NCI-H128 (cell line): Measurements from ENCODE around the gene SIRT4.

Source experiments
- DNase-seq: peaks from one replicate; lab custom pipeline; 2025; ENCODE audit not compliant: unreplicated experiment; lab: John Stamatoyannopoulos, UW

Gene SIRT4

GRCh38 chr12:120278137-120279069 lies 23.7 kb upstream of the SIRT4 start:
- no peak for DNase-seq

- DNase-seq, result no peak
These were observed 18.8 kb upstream of the SIRT4 start for GRCh38 chr12:120283318-120283717.

- no peak for DNase-seq
These were observed 17.7 kb upstream of the SIRT4 start for GRCh38 chr12:120284381-120284780.

DNA sequence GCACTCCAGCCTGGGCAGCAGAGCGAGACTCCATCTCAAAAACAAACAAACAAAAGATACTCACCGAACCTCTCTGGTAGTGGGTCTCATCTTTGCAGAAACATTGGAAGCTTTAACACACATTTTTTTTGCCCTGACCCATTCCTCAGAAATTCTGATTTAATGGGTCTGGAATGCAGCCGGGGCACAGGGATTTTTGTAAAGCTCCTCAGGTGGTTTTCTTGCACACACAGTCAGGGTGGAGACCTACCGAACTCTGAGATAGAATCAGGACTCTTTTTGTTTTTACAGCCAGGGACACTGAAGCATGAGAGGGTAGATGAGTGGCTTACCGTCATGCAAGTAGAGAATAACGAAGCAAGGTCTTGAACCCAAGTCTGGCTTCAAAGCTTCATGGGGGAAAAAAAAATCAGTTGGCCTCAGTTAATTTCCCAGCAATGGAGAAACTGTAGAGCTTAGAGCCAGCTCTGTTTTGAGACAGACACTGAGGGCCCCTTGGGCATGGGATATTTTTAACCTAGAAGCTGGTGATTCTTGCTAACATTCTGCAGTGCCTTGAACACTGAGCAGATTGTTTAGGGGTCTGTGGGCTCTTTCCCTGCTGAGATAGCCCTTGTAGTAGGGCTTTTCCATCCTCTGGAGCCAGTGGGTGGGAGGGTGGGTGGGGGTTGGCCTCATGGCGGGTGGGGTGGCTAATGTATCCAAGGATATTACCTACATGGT lies 15.2 kb upstream of the SIRT4 start:
- no peak for DNase-seq

- no peak for DNase-seq
These were observed 14.6 kb upstream of the SIRT4 start for GRCh38 chr12:120287491-120287890.

- DNase-seq, result no peak
These were observed 11.4 kb upstream of the SIRT4 start for GRCh38 chr12:120290609-120291305.

DNA sequence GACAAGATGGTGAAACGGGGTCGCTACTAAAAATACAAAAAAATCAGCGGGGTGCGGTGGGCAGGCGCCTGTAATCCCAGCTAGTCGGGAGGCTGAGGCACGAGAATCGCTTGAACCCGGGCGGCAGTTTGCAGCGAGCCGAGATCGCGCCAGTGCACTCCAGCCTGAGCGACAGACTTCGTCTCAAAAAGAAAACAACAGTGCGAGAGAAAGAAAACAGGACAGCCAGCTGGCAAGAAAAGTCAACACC lies 9.8 kb upstream of the SIRT4 start:
- DNase-seq, result no peak

DNA sequence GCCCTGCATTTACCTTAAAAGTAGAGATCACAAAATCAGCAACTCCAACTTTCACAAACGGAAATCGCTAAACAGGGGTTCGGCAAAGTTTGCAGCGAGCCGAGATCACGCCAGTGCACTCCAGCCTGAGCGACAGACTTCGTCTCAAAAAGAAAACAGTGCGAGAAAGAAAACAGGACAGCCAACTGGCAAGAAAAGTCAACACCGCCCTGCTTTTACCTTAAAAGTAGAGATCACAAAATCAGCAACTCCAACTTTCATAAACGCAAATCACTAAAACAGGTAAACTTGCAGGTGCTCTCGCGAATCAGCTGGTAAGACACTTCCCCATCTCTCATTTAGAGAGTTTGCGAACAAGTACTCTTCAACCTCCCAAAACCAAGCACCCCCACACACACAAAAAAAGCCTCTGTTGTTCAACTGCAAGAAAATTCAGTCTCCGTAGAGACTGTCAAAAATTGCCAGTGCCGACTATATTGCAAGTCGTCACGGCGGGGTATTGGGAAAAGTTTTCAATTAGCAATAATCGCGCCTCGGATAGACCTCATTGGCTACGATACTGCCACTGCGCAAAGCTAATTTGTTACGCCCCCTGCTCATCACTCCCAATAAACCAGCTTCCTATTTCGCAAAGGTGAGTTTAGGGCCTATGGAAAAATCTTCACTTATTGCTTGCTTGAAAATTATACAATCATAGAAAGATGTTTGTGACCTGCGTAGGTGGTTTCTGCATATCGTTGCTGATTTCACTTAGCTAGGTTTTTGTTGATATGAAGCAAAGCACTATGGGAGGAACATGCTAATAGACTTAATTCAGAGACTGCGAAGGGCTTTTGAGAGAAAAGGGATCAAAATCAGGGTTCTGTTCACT lies 9.2 kb upstream of the SIRT4 start, which contains the start of gene RNU4-1:
RNU4-1 (minus strand) TSS at position 577 of the 871 bp plus-strand sequence.
- DNase-seq, result peak; percentile 58

DNA sequence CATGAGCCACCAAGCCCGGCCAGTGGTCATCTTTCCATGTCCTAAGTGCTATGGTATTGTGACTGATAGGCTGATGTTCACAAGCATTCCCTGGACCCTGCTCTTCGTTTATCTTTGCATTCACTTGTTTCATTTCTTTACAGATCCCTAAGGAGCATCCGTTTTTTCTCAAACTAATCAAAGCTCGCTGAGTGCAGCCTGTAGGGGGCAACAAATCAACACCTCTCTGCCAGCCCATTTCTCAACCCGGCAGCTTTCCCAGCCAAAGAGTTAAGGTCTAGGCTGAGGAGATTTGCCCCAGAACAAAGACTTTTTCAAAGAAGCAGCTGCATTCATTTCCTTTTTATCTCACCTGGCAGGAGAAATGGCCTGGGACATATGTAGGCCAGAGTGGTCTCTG lies 12.1 kb downstream of the SIRT4 start:
- no peak for DNase-seq

DNA sequence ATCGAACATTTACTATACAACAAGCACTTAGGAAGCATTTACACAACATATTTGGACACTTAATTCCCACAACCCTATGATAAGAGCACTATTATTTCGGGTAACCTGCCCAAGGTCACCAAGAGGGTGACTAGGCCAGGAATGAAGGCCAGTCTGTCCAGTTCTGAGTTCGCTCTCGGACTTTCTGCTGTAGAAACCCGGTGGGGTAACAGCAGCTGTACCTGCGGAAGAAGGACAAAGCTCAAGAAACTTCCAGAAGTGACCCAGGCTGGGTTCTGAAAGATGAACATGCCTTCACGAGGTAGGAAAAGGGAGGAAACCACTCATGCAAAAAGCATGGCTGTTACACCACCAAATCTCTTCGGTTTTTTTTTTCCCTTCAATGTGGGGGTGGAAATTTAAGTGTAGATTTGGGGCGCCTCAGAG lies 14.7 kb downstream of the SIRT4 start:
- no peak for DNase-seq

DNA sequence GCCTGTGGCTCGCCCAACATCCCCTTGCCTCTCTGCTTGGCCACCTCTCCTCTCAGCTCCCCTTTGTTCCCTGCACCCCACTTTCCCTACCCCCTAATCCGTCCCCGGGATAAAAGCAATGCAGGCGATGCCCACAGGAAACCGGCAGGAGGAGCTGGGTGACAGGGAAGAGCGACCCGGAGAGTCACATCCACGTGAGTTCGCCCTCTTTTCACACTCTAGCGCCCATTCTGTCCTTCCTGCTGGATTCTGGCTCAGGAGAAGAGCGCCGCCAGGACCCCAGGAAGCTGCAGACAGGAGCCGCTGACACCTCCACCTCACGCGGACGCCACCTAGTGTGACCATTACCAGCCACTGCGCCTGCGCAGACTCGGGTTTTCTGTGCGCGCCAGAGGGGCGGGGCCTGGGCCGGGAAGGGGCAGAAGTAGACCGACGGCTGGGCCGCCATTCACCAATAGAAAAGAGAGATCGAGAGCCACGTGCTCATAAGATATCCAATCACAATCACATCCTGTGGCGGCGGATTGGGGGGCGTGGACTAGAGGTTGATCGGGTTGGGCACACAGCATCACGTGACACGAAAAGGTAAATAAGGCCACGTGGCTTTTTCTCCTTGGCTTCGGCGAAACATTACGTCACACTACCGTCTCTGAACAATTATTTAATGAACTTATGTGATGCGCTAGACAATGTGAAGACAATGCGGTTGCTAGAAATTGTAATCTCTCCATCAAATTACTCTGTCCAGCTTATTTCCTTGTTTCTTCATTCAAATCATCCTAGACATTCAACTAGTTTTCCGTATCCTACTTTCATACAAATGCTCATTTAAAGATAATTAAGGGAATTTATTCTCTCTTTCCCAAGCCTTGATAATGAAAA lies 15.3 kb downstream of the SIRT4 start:
- peak; percentile 99 for DNase-seq

DNA sequence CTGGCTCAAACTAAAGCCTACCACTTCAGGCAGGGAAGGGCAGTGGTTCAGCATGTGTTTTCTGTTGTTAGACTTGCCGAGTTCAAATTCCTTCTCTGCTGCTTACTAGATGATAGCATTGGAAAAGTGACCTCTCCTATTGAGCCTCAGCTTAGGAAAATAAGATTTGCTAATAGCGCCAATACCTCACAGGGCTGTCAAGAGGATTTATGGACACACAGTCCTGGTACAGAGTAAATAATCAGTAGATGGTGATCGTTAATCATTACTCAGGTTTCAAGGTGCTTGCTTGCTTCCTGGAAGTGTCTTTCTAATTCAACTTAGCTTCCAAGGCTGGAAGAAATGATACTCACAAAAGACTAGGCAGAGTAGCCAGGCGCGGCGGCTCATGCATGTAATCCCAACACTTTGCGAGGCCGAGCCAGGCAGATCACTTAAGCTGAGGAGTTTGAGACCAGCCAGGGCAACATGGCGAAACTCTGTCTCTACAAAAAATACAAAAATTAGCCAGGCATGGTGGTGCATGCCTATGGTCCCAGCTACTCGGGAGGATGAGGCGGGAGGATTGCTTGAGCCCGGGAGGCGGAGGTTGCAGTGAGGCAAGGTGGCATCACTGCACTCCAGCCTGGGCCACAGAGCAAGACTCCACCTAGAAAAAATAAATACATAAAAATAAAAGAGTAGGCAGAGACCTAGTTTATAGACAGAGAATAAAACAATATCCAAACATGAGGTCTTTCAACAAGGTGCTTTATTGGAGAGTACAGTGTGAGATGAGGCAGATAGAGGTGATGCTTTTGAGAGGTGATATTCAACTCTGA lies 19.5 kb downstream of the SIRT4 start:
- no peak for DNase-seq

- DNase-seq, result no peak
These were observed 21.7 kb downstream of the SIRT4 start for GRCh38 chr12:120323772-120324171.

DNA sequence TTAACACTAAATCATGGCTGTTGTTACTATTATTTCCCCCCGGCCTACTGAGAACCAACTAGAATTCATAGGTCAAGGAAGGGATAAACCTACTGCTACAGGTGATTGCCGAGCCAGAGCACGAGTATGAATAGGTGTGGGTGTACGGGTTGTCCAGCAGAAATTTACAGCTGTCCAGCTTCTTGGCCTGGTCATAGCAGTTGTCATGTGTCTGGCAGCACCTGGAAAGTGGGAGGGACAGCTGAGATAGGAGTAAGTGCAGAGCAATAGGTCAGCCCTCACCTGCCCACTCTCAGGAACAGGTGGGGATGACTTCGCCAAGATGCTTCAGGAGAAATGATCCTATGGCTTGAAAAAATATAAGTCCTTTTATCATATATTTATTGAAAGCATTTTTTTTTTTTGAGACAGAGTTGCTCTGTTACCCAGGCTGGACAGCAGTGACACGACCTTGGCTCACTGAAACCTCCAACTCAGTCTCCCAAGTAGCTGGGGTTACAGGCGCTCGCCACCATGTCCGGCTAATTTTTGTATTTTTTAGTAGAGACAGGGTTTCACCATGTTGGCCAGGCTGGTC lies 22.8 kb downstream of the SIRT4 start:
- DNase-seq, result no peak

GRCh38 chr12:120327593-120327992 lies 25.5 kb downstream of the SIRT4 start, which contains the start of gene PLA2G1B:
PLA2G1B (minus strand) TSS chr12:120327779; CDS start chr12:120327753, 26 bp downstream.
- DNase-seq, result no peak

- DNase-seq, result no peak
These were observed 26.1 kb downstream of the SIRT4 start for GRCh38 chr12:120328228-120328627.

GRCh38 chr12:120331390-120331789 lies 29.3 kb downstream of the SIRT4 start:
- DNase-seq, result no peak

- DNase-seq, result no peak
These were observed 29.9 kb downstream of the SIRT4 start for GRCh38 chr12:120332041-120332440.
